HG02763 (cell line): ENCODE results near the gene WASHC3.
"Not testable (repeated sequence)": the region's sequence is repeated elsewhere in the genome, so short reads cannot be mapped to it uniquely, and the experiment has no call there.

Experiments used
- ATAC-seq: cut with Tn5 transposase; IDR thresholded peaks from one replicate; pipeline ENCODE4 v1.9.1; 2021; ENCODE audit warnings: mild to moderate bottlenecking, moderate library complexity; ENCODE audit not compliant: unreplicated experiment

The WASHC3 gene

GRCh38 chr12:102061560-102062418, at the start of gene WASHC3:
WASHC3 (minus strand) TSS chr12:102061991; CDS start chr12:102061962, 29 bp downstream.
- peak; percentile 95 for ATAC-seq

- ATAC-seq: no peak
These were observed 49.0 kb upstream of the WASHC3 start for GRCh38 chr12:102110782-102111181.

DNA sequence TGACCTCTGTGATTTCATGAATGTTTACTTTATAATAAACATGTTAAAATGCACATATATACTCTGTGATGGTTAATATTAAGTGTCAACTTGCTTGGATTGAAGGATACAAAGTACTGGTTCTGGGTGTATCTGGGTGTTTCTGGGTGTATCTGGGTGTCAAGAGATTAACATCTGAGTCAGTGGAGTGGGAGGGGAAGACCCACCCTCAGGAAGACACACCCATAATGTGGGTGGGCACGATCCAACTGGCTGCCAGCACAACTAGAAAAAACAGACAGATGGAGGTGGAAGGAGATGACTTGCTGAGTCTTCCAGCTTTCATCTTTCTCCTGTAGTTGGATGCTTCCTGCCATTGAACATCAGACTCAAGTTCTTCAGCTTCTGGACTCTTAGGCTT, 46.2 kb upstream of the WASHC3 start:
- no peak for ATAC-seq

DNA sequence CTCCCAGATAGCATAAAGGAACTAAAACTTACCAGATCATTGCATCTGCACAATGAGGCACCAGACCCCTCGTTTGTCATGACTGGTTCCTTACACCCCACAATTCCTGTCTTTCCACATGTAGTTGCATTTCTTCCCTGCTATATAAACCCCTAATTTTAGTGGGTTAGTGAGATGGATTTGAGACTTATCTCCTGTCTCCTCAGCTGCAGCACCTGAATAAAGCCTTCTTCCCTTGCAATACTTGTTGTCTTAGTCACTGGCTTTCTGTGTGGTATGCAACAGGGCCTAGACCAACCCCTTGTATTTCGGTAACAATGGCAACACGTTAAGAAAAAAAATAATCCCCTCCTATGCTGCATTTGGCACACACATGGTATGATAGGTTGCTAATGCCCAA, 45.1 kb upstream of the WASHC3 start:
- no peak for ATAC-seq

DNA sequence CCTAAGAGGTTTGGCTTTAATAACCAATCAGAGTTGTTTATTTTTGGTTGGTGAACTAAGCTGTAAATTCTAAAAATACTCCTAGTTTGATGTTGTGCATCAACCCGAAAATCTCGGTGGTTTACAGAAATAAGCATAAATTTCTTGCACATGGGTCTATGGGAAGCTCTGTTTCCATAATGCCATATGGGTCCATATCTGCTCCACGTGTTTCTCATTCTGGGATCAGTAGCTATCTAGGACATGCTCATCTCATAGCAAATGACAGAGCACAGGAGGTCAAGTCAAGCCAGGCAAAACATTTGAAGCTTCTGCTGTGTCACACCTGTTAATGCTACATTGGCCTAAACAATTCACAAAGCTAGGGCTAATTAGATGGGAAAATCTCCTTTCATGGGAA, 35.1 kb upstream of the WASHC3 start:
- no peak for ATAC-seq

- ATAC-seq: no peak
These were observed 34.0 kb upstream of the WASHC3 start for GRCh38 chr12:102095677-102096263.

DNA sequence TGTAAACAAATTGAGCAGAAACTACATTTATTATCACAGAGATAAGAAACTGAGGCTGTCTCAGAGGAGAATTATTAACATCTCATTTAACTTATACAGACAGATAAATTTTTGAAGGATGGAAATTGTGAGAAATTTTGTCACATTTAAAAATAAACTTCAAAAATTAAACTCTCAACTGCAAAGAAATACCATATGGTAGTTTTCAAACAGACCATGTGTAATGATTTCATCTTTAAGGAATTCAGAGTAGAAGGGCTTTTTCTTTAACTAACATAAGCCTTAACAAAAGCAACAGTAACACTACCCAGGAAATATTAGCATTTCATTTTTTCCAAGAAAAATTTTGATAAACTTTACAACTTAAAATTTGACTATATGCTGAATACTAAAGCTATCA, 31.5 kb upstream of the WASHC3 start:
- ATAC-seq: no peak

DNA sequence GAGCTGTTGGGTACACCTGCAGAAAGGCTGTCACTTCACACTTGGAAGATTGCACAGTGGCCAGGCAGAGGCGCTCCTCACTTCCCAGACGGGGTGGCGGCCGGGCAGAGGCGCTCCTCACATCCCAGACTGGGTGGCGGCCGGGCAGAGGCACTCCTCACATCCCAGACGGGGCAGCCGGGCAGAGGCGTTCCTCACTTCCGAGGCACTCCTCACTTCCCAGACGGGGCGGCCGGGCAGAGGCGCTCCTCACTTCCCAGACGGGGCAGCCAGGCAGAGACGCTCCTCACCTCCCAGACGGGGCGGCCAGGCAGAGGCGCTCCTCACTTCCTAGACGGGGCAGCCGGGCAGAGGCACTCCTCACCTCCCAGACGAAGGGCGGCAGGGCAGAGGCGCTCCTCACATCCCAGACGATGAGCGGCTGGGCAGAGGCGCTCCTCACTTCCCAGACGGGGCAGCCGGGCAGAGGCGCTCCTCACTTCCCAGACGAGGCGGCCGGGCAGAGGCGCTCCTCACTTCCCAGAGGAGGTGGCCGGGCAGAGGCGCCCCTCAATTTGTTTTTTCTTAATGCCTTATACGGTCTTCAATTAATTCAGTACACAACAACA, 27.5 kb upstream of the WASHC3 start:
- ATAC-seq: not testable (repeated sequence)

DNA sequence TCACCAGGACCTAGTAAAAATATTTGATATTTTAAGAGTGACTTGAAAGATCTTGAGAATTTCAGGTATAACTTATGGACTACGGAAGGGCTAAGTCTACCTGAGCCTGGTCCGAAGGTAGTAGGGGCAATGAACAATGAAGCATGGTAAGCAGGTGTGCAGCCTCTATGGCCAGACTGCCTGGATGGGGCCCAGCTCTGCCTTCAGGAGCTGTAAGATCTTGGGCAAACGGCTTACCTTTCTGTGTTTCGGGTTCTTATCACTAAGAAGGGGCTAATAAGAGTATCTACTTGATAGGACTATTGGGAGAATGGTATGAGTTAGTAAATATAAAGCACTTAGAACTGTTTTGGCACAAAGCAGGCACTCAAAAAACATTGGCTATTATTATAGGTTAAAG, 19.1 kb upstream of the WASHC3 start:
- ATAC-seq: no peak

GRCh38 chr12:102072092-102072491, 10.3 kb upstream of the WASHC3 start:
- ATAC-seq: not testable (repeated sequence)

GRCh38 chr12:102069707-102070106, 7.9 kb upstream of the WASHC3 start:
- ATAC-seq: no peak

GRCh38 chr12:102067574-102068258, 5.9 kb upstream of the WASHC3 start:
- ATAC-seq: no peak

DNA sequence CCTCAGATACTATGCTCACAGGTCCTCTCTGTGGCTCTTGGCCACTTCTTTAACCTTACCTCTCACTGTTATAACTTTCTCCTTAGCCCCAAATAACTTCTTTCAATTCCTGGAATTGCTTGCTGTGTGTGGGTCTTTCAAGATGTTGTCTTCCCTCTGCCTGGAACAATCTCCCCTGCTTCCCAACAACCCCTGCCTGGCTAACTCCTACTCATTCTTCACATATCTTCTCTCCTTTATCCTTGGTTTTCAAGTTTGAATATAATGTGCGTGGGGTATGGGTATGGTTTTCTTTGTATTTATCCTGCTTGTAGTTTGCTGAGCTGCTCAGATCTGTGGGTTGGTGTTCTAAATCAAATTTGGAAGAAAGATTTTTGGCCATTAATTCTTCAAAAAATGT, 2.7 kb upstream of the WASHC3 start:
- ATAC-seq: no peak

- ATAC-seq: no peak
These were observed 1.3 kb upstream of the WASHC3 start for GRCh38 chr12:102063069-102063468.

DNA sequence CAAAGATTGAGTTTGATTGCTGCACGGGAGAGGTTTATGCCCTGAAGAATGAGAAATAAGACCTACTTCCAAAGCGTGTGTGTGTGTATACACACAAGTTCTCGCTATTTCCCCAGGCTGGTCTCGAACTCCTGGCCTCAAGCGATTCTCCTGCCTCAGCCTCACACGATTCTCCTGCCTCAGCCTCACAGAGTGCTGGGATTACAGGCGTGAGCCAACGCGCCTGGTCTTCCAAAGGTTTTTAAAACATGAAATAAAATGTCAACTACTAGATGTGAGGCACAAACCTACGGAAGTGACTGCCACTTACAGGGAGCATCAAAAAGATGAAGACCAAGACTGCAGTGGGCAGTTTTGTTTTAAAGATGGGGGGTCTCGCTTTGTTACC, 622 bp upstream of the WASHC3 start:
- ATAC-seq: no peak

GRCh38 chr12:102061096-102061559, 663 bp downstream of the WASHC3 start:
- peak; percentile 30 for ATAC-seq

DNA sequence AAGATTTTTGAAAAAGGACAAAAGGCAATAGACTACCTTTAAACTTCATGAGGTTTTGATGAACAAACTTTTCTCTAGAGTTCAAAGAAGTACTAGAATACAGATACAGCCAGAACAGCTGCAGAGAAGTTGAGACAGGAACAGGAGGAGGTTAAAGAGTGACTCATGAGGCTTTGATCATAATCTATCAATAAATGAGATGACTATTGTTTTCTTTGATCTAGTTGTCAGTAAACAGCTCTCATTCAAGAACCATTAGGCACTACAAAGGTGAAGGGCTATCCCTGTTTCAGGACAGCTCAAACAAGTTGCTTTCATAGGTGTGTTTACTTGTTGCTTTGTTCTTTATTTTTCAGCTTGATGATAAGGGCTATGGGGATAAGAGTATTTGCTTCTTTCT, 2.4 kb downstream of the WASHC3 start:
- ATAC-seq: no peak

DNA sequence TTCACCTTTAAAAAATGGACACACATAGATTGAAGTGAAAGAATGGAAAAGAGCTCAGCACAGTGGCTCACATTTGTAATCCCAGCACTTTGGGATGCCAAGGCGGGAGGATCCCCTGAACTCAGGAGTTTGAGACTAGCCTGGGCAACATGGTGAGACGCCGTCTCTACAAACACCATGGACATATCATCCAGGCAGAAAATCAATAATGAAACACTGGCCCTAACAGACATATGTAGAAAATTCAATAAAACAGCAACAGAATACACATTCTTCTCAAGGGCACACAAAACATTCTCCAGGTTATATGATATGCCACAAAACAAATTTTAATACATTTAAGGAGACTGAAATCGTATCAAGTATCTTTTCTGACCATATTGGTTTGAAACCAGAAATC, 7.4 kb downstream of the WASHC3 start:
- no peak for ATAC-seq

DNA sequence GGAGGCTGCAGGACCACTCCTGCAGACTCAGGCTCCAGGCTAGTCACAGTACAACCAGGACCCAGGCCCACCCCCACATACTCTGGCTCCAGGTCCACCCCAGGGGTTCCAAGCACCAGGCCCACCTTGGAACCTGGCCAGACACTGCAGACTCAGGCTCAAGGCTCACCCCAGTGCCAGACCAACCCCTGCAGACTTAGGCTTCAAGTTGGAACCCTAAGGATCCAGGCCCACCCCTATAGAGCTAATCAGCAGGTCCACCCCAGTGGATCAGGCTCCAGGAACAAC, 8.8 kb downstream of the WASHC3 start:
- ATAC-seq: no peak

DNA sequence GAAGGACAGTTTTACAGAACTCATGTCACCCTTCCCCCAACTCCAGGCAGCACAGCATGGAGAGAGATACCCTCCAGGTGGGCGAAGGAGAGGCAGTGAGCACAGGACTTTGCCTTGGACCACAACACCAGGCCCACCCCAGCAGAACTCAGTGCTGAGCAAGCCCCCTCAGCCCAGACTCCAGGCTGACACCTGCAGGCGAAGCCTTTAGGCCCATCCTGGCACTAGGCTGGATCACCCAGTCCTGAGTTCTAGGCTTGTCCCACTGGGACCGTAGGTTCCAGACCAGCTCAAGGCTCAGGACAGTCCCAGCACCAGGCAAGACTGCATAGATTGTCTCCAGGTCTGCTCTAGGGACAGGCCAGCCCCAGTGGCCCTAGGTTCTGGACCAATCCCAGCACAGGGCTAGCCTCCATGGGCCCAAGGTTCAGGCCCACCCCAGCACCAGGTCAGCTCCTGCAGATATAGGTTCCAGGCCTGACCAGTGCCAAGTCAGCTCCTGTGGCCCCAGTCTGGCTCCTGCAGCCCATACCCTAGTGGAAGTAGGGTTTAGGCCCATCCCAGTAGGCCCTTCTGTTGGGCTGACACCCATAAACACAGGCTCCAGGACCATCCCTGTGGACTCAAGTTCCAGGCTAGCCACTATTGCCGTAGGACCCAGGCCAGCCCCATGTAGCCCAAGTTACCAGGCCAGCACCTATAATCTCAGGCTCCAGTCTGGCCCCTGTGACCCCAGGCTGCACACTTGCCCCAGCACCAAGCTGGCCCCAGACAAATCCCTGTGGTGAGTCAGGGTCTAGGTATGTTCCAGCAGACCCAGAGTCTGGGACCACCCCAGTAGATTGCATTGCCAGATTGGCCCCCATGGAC, 9.4 kb downstream of the WASHC3 start:
- no peak for ATAC-seq
